ENCODE data around the gene ZFP69B. TPM values are rescaled to one million over a fixed set of nuclear protein-coding genes. Genes with fewer than 3 reads are reported as not detected.

Gene ZFP69B
- total RNA-seq, 1 donor from 2014 or later, result 3.8 TPM

GRCh38 chr1:40425198-40425597 is 25.1 kb upstream of the ZFP69B start:
- no peak overlapping the region for H3K27ac ChIP-seq
- H3K4me3 ChIP-seq, result no peak overlapping the region
- peaks cover 0 to 5% of the 10 kb centered on the region in 2 donors for H3K36me3 ChIP-seq
- peaks cover 0 to 4% of the 10 kb centered on the region in 2 donors for H3K4me1 ChIP-seq
- no peak for TF ChIP-seq CTCF (IDR thresholded peaks at IDR 0.05)
- no peaks in the 10 kb centered on the region for H3K9me3 ChIP-seq
- DNase-seq (ENCODE audit: low spot score in 2 of 2), result no peak
- no peaks in the 10 kb centered on the region for H3K27me3 ChIP-seq
- intact Hi-C loops (cut with DNase I), result no loop called here

- no peak for TF ChIP-seq CTCF (IDR thresholded peaks at IDR 0.05)
- no peak for DNase-seq (ENCODE audit: low spot score in 2 of 2)
- intact Hi-C loops (cut with DNase I), result no loop called here
- no peak overlapping the region for H3K27ac ChIP-seq
- no peaks in the 10 kb centered on the region for H3K27me3 ChIP-seq
- no peak overlapping the region for H3K4me3 ChIP-seq
- H3K9me3 ChIP-seq, result no peaks in the 10 kb centered on the region
- no peaks in the 10 kb centered on the region for H3K4me1 ChIP-seq
- H3K36me3 ChIP-seq, result no peaks in the 10 kb centered on the region
Observed at GRCh38 chr1:40431385-40431784, 18.9 kb upstream of the ZFP69B start.

GRCh38 chr1:40432644-40433390 is 17.5 kb upstream of the ZFP69B start:
- no peak for TF ChIP-seq CTCF (IDR thresholded peaks at IDR 0.05)
- Histone ChIP-seq H3K27ac (no peak overlapping the region), H3K36me3 (no peaks in the 10 kb centered on the region), H3K9me3 (no peaks in the 10 kb centered on the region), H3K4me1 (no peaks in the 10 kb centered on the region), H3K4me3 (no peak overlapping the region), H3K27me3 (no peaks in the 10 kb centered on the region)
- intact Hi-C loops (cut with DNase I), result no loop called here
- no peak for DNase-seq (ENCODE audit: low spot score in 2 of 2)

GRCh38 chr1:40435471-40435870 is 14.8 kb upstream of the ZFP69B start:
- TF ChIP-seq CTCF (IDR thresholded peaks at IDR 0.05), result no peak
- Histone ChIP-seq H3K9me3 (no peaks in the 10 kb centered on the region), H3K27me3 (no peaks in the 10 kb centered on the region), H3K4me1 (no peaks in the 10 kb centered on the region), H3K4me3 (no peak overlapping the region), H3K27ac (no peak overlapping the region), H3K36me3 (no peaks in the 10 kb centered on the region)
- no peak for DNase-seq (ENCODE audit: low spot score in 2 of 2)
- intact Hi-C loops (cut with DNase I), result no loop called here

GRCh38 chr1:40435876-40436275 is 14.4 kb upstream of the ZFP69B start:
- intact Hi-C loops (cut with DNase I), result no loop called here
- H3K9me3 ChIP-seq, result no peaks in the 10 kb centered on the region
- DNase-seq (ENCODE audit: low spot score in 2 of 2), result no peak
- H3K4me3 ChIP-seq, result no peak overlapping the region
- H3K4me1 ChIP-seq, result no peaks in the 10 kb centered on the region
- H3K36me3 ChIP-seq, result no peaks in the 10 kb centered on the region
- TF ChIP-seq CTCF (IDR thresholded peaks at IDR 0.05), result no peak
- H3K27me3 ChIP-seq, result no peaks in the 10 kb centered on the region
- no peak overlapping the region for H3K27ac ChIP-seq
